Activated T-cell treated with anti-CD3 and anti-CD28 coated beads, Interleukin-2, amount 50 U/mL, for 24 hours (primary cell): ENCODE measurements around the gene RAB8A.

ENCODE experiments used
- DNase-seq: peaks from one replicate; pipeline ENCODE4 v3.0.0-alpha.2; 2020
- H3K27ac Mint-ChIP-seq: 2 replicates; pipeline ENCODE4 v1.8.0; 2020; ENCODE audit warnings: mild to moderate bottlenecking, mixed read lengths
- H3K27me3 Mint-ChIP-seq: 2 replicates; pipeline ENCODE4 v1.8.0; 2020; ENCODE audit warnings: mixed read lengths
- H3K36me3 Mint-ChIP-seq: 2 replicates; pipeline ENCODE4 v1.8.0; 2020; ENCODE audit warnings: low read depth, mixed read lengths
- H3K4me1 Mint-ChIP-seq: 2 replicates; pipeline ENCODE4 v1.8.0; 2020; ENCODE audit warnings: low read depth, mixed read lengths
- H3K4me3 Mint-ChIP-seq: 2 replicates; pipeline ENCODE4 v1.8.0; 2020; ENCODE audit warnings: mild to moderate bottlenecking, moderate library complexity, mixed read lengths
- H3K9me3 Mint-ChIP-seq: 2 replicates; pipeline ENCODE4 v1.8.0; 2020; ENCODE audit warnings: mixed read lengths

RAB8A gene

GRCh38 chr19:16134510-16134909, 22.8 kb downstream of the RAB8A start:
- DNase-seq: no peak
- Mint-ChIP-seq H3K9me3 (no peaks in the 10 kb centered on the region), H3K27ac (no peak overlapping the region), H3K4me3 (no peak overlapping the region), H3K27me3 (no peaks in the 10 kb centered on the region), H3K4me1 (no peaks in the 10 kb centered on the region), H3K36me3 (peaks cover 57% of the 10 kb centered on the region)

GRCh38 chr19:16135430-16136127, 23.9 kb downstream of the RAB8A start:
- H3K4me1 Mint-ChIP-seq: peaks cover 3% of the 10 kb centered on the region
- H3K36me3 Mint-ChIP-seq: peaks cover 46% of the 10 kb centered on the region
- no peak overlapping the region for H3K4me3 Mint-ChIP-seq
- H3K27me3 Mint-ChIP-seq: no peaks in the 10 kb centered on the region
- H3K9me3 Mint-ChIP-seq: no peaks in the 10 kb centered on the region
- peak overlapping the region; percentile 38 for H3K27ac Mint-ChIP-seq
- no peak for DNase-seq

GRCh38 chr19:16136185-16136999, 24.7 kb downstream of the RAB8A start:
- DNase-seq: no peak
- Mint-ChIP-seq H3K9me3 (no peaks in the 10 kb centered on the region), H3K36me3 (peaks cover 38% of the 10 kb centered on the region), H3K27me3 (no peaks in the 10 kb centered on the region), H3K4me3 (no peak overlapping the region), H3K4me1 (peaks cover 5% of the 10 kb centered on the region), H3K27ac (no peak overlapping the region)

- Mint-ChIP-seq H3K36me3 (peaks cover 11% of the 10 kb centered on the region), H3K27me3 (no peaks in the 10 kb centered on the region), H3K4me1 (peaks cover 21% of the 10 kb centered on the region), H3K9me3 (no peaks in the 10 kb centered on the region), H3K4me3 (no peak overlapping the region), H3K27ac (no peak overlapping the region)
- no peak for DNase-seq
These were observed 28.1 kb downstream of the RAB8A start for GRCh38 chr19:16139752-16140151.

- Mint-ChIP-seq H3K27me3 (no peaks in the 10 kb centered on the region), H3K36me3 (peaks cover 7% of the 10 kb centered on the region), H3K9me3 (no peaks in the 10 kb centered on the region), H3K4me1 (peaks cover 31% of the 10 kb centered on the region), H3K27ac (peak overlapping the region; percentile 8), H3K4me3 (no peak overlapping the region)
- no peak for DNase-seq
These were observed 29.4 kb downstream of the RAB8A start for GRCh38 chr19:16141043-16141442.

- H3K4me3 Mint-ChIP-seq: no peak overlapping the region
- no peak for DNase-seq
- no peaks in the 10 kb centered on the region for H3K9me3 Mint-ChIP-seq
- H3K27ac Mint-ChIP-seq: no peak overlapping the region
- no peaks in the 10 kb centered on the region for H3K27me3 Mint-ChIP-seq
- peaks cover 10% of the 10 kb centered on the region for H3K36me3 Mint-ChIP-seq
- H3K4me1 Mint-ChIP-seq: peaks cover 37% of the 10 kb centered on the region
These were observed 30.4 kb downstream of the RAB8A start for GRCh38 chr19:16142032-16142580.

GRCh38 chr19:16143399-16144215, 31.9 kb downstream of the RAB8A start, which contains the start of gene HSH2D:
HSH2D (plus strand) TSS chr19:16143685; CDS start chr19:16148751, 5,066 bp downstream.
- H3K27ac Mint-ChIP-seq: peak within 1 kb of the TSS; percentile 92
- DNase-seq: peak; percentile 80
- no peaks in the 10 kb centered on the region for H3K27me3 Mint-ChIP-seq
- H3K36me3 Mint-ChIP-seq: peaks cover 10% of the 10 kb centered on the region
- H3K4me3 Mint-ChIP-seq: peak within 1 kb of the TSS; percentile 86
- H3K4me1 Mint-ChIP-seq: peaks cover 37% of the 10 kb centered on the region
- no peaks in the 10 kb centered on the region for H3K9me3 Mint-ChIP-seq

GRCh38 chr19:16144216-16144581, 32.5 kb downstream of the RAB8A start:
- no peak for DNase-seq
- no peaks in the 10 kb centered on the region for H3K9me3 Mint-ChIP-seq
- peaks cover 38% of the 10 kb centered on the region for H3K4me1 Mint-ChIP-seq
- peaks cover 15% of the 10 kb centered on the region for H3K36me3 Mint-ChIP-seq
- peak overlapping the region; percentile 86 for H3K4me3 Mint-ChIP-seq
- peak overlapping the region; percentile 92 for H3K27ac Mint-ChIP-seq
- H3K27me3 Mint-ChIP-seq: no peaks in the 10 kb centered on the region

- Mint-ChIP-seq H3K4me3 (no peak overlapping the region), H3K27ac (no peak overlapping the region), H3K27me3 (no peaks in the 10 kb centered on the region), H3K4me1 (peaks cover 34% of the 10 kb centered on the region), H3K36me3 (peaks cover 30% of the 10 kb centered on the region), H3K9me3 (no peaks in the 10 kb centered on the region)
- no peak for DNase-seq
These were observed 34.4 kb downstream of the RAB8A start for GRCh38 chr19:16146112-16146511.

- no peaks in the 10 kb centered on the region for H3K9me3 Mint-ChIP-seq
- DNase-seq: no peak
- H3K36me3 Mint-ChIP-seq: peaks cover 44% of the 10 kb centered on the region
- H3K27ac Mint-ChIP-seq: peak overlapping the region; percentile 52
- H3K4me3 Mint-ChIP-seq: no peak overlapping the region
- H3K4me1 Mint-ChIP-seq: peaks cover 27% of the 10 kb centered on the region
- H3K27me3 Mint-ChIP-seq: no peaks in the 10 kb centered on the region
These were observed 36.9 kb downstream of the RAB8A start for GRCh38 chr19:16148443-16149229.

- Mint-ChIP-seq H3K27me3 (no peaks in the 10 kb centered on the region), H3K9me3 (no peaks in the 10 kb centered on the region), H3K4me3 (no peak overlapping the region), H3K4me1 (peaks cover 2% of the 10 kb centered on the region), H3K36me3 (peaks cover 78% of the 10 kb centered on the region), H3K27ac (no peak overlapping the region)
- DNase-seq: no peak
These were observed 42.1 kb downstream of the RAB8A start for GRCh38 chr19:16153582-16154336.

- Mint-ChIP-seq H3K27ac (no peak overlapping the region), H3K36me3 (peaks cover 70% of the 10 kb centered on the region), H3K27me3 (no peaks in the 10 kb centered on the region), H3K4me3 (no peak overlapping the region), H3K4me1 (peaks cover under 1% of the 10 kb centered on the region), H3K9me3 (no peaks in the 10 kb centered on the region)
- no peak for DNase-seq
These were observed 42.9 kb downstream of the RAB8A start for GRCh38 chr19:16154557-16154956.

GRCh38 chr19:16155128-16155527, 43.4 kb downstream of the RAB8A start:
- H3K36me3 Mint-ChIP-seq: peaks cover 65% of the 10 kb centered on the region

More at GRCh38 chr19:16155128-16155527, 43.4 kb downstream of the RAB8A start:
- no peak for DNase-seq
- H3K9me3 Mint-ChIP-seq: no peaks in the 10 kb centered on the region
- H3K4me1 Mint-ChIP-seq: peaks cover 3% of the 10 kb centered on the region
- H3K4me3 Mint-ChIP-seq: no peak overlapping the region
- H3K27me3 Mint-ChIP-seq: no peaks in the 10 kb centered on the region
- peak overlapping the region; percentile 27 for H3K27ac Mint-ChIP-seq
